A549 (cell line): ENCODE results near the gene MGAT2. TPM values are rescaled to one million over a fixed set of nuclear protein-coding genes. Genes with fewer than 3 reads are reported as not detected.
"Not testable (repeated sequence)": the region's sequence is repeated elsewhere in the genome, so short reads cannot be mapped to it uniquely, and the experiment has no call there.

Experiments used
- ATAC-seq, 2 experiments: fragments of 200-7000 bp in 1 of 2; fragments of >200 bp in 1 of 2; cut with Nextera tagmentation in 1 of 2; cut with Tn5 transposase in 1 of 2; 3 replicates each; pipeline versions ENCODE4 v1.8.0 to v1.9.1; 2018 to 2020; ENCODE audit warnings: mild to moderate bottlenecking in 1 of 2, moderate library complexity in 1 of 2
- CTCF ChIA-PET: fragments of 300-600 bp; sonication (Branson Sonifier 250); formaldehyde crosslinking; extraction: SDS; loops from one replicate; lab custom pipeline; 2021; ENCODE audit warnings: antibody characterized with exemption, inconsistent platforms; lab: Yijun Ruan, JAX
- POLR2A ChIA-PET: fragments of 350-600 bp; formaldehyde crosslinking; extraction: SDS; loops from one replicate; lab custom pipeline; 2021; ENCODE audit warnings: antibody characterized with exemption, inconsistent platforms; lab: Yijun Ruan, JAX
- DNase-seq, 2 experiments: peaks; one replicate each; pipeline versions ENCODE4 v3.0.0 to v3.0.0-alpha.2; 2011 to 2016; ENCODE audit warnings: low read depth in 1 of 2, low spot score in 1 of 2
- FAIRE-seq: peaks from 2 replicates; lab custom pipeline; 2011; peaks lifted over from hg19 to GRCh38; lab: Jason Lieb, UNC
- H3K27ac ChIP-seq, 2 experiments: fragments of >200 bp; sonication (Bioruptor Twin); formaldehyde crosslinking; 3 replicates each; pipeline ENCODE4 v1.5.1; 2016 to 2017
- H3K4me1 ChIP-seq: fragments of >200 bp; sonication (Bioruptor Twin); formaldehyde crosslinking; 3 replicates; pipeline ENCODE4 v1.6.1; 2016
- H3K4me2 ChIP-seq: fragments of >200 bp; sonication (Bioruptor Twin); formaldehyde crosslinking; 3 replicates; pipeline ENCODE4 v1.6.1; 2016
- H3K4me3 ChIP-seq: fragments of >200 bp; sonication (Bioruptor Twin); formaldehyde crosslinking; 3 replicates; pipeline ENCODE4 v1.5.1; 2016
- H3K9me3 ChIP-seq: fragments of >200 bp; sonication (Bioruptor Twin); formaldehyde crosslinking; 3 replicates; pipeline ENCODE4 v1.6.1; 2016
- BHLHE40 ChIP-seq: IDR thresholded peaks from 2 replicates; pipeline ENCODE4 v1.6.1; 2012; ENCODE audit warnings: low read depth, low read length, inconsistent platforms
- CHD2 ChIP-seq: fragments of 150-350 bp; IDR thresholded peaks from 2 replicates; pipeline ENCODE4 v1.6.1; 2014; ENCODE audit warnings: low read length; ENCODE audit not compliant: partially characterized antibody
- CTCF ChIP-seq: fragments of >200 bp; sonication (Bioruptor Twin); formaldehyde crosslinking; IDR thresholded peaks from 3 replicates; pipeline ENCODE4 v1.5.1; 2016
- EHF ChIP-seq: fragments of 250-450 bp; sonication (Bioruptor Pico); IDR thresholded peaks from 2 replicates; pipeline ENCODE4 v1.5.0; 2020; ENCODE audit warnings: mild to moderate bottlenecking
- EHMT2 ChIP-seq: fragments of 200-600 bp; sonication (generic); IDR thresholded peaks from 2 replicates; pipeline ENCODE4 v1.6.1; 2016; ENCODE audit warnings: antibody characterized with exemption, low read depth, mild to moderate bottlenecking, moderate library complexity
- FOSB ChIP-seq: fragments of 250-450 bp; sonication (Bioruptor Pico); IDR thresholded peaks from 2 replicates; pipeline ENCODE4 v1.5.0; 2020; ENCODE audit warnings: mild to moderate bottlenecking, moderate library complexity
- HDAC2 ChIP-seq: fragments of 200-600 bp; sonication (generic); IDR thresholded peaks from 2 replicates; pipeline ENCODE4 v1.6.1; 2016
- HMGXB4 ChIP-seq: fragments of 250-450 bp; sonication (Bioruptor Pico); IDR thresholded peaks from 2 replicates; pipeline ENCODE4 v1.5.0; 2021; ENCODE audit warnings: mild to moderate bottlenecking, moderate library complexity, borderline replicate concordance
- JUN ChIP-seq, 2 experiments: fragments of >200 bp; sonication (Bioruptor Twin); formaldehyde crosslinking; IDR thresholded peaks; 2 replicates in 1 of 2; 3 replicates in 1 of 2; pipeline ENCODE4 v1.6.1; 2016 to 2017
- MAFK ChIP-seq: fragments of 450-650 bp; IDR thresholded peaks from 2 replicates; pipeline ENCODE4 v1.6.1; 2014; ENCODE audit not compliant: partially characterized antibody
- MAZ ChIP-seq: fragments of 150-350 bp; IDR thresholded peaks from 2 replicates; pipeline ENCODE4 v1.6.1; 2014; ENCODE audit warnings: antibody characterized with exemption, low read depth, low read length, borderline replicate concordance
- MYC ChIP-seq: IDR thresholded peaks from 2 replicates; pipeline ENCODE4 v1.6.1; 2012; ENCODE audit warnings: mild to moderate bottlenecking, inconsistent platforms, low read length, improper control_type of control experiment, borderline replicate concordance
- NFE2L2 ChIP-seq: fragments of 150-350 bp; conservative IDR thresholded peaks from 2 replicates; pipeline ENCODE4 v1.6.1; 2014; ENCODE audit warnings: low read length
- NPAS2 ChIP-seq: fragments of 250-450 bp; sonication (Bioruptor Pico); IDR thresholded peaks from 2 replicates; pipeline ENCODE4 v1.8.0; 2022; ENCODE audit warnings: mild to moderate bottlenecking, moderate library complexity, borderline replicate concordance
- POLR2AphosphoS2 ChIP-seq: conservative IDR thresholded peaks from 2 replicates; pipeline ENCODE4 v1.6.1; 2012; ENCODE audit warnings: low read length, improper control_type of control experiment, inconsistent platforms
- RFX5 ChIP-seq: fragments of 450-650 bp; IDR thresholded peaks from 2 replicates; pipeline ENCODE4 v1.7.1; 2014; ENCODE audit warnings: antibody characterized with exemption, mild to moderate bottlenecking, moderate library complexity
- WGBS: methylation state at CpG from one replicate; pipeline ENCODE4 v1.1.6; 2017; ENCODE audit errors: missing lambda C conversion rate; 5-methylcytosine and 5-hydroxymethylcytosine counted together
- polyA plus RNA-seq, 4 experiments: library from polyadenylated mRNA; depleted of rRNA in 3 of 4; stranded (reverse); fragments of >200 nt; fragmentation: RNase III in 1 of 4; extraction: RNeasy Plus Mini Kit Qiagen cat#74134 plus additional on column Dnase treatment in 1 of 4; gene quantifications; 2 replicates in 3 of 4; 3 replicates in 1 of 4; pipeline ENCODE4 v1.2.3, GENCODE V29; 2011 to 2017
- TF ChIP-seq, protein P1 (sequence below): fragments of 150-350 bp; IDR thresholded peaks from 2 replicates; pipeline ENCODE4 v1.6.1; 2014; ENCODE audit warnings: low read depth, mild to moderate bottlenecking, low read length

MGAT2 gene
- polyA plus RNA-seq, 2 of the 4 experiments (the other 2 are of a cell fraction), result 27.0 to 35.6 TPM

- TF ChIP-seq EHF (peak; percentile 19; the same call in 1 of the 2 replicates), MAZ (no peak)
These were observed 38.3 kb upstream of the MGAT2 start (continued) for GRCh38 chr14:49582113-49582977.

GRCh38 chr14:49583629-49584028 is 37.0 kb upstream of the MGAT2 start:
- ChIA-PET CTCF (no interaction called here), POLR2A (interaction anchor here (0.7 kb wide), 1 partner anchor 36 kb away, joined by 3 read pairs; the partner anchor contains the start of gene RPL36AL)
- 0 out of 2 replicates have a peak, but pooled peaks have one; percentile 14 for TF ChIP-seq FOSB (CRISPR knock-in tag)
- TF ChIP-seq, protein P1, sequence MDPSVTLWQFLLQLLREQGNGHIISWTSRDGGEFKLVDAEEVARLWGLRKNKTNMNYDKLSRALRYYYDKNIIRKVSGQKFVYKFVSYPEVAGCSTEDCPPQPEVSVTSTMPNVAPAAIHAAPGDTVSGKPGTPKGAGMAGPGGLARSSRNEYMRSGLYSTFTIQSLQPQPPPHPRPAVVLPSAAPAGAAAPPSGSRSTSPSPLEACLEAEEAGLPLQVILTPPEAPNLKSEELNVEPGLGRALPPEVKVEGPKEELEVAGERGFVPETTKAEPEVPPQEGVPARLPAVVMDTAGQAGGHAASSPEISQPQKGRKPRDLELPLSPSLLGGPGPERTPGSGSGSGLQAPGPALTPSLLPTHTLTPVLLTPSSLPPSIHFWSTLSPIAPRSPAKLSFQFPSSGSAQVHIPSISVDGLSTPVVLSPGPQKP, result no peak
- 72% methylated on average over 6 of the region's 6 CpGs for WGBS
- Histone ChIP-seq H3K27ac (peak overlapping the region in 1 of 2 experiments; percentile 96; a peak in 3 of 6 replicates), H3K4me2 (peak overlapping the region; percentile 82), H3K4me1 (peaks cover 30% of the 10 kb centered on the region), H3K9me3 (no peaks in the 10 kb centered on the region), H3K4me3 (peak overlapping the region; percentile 64)
- DNase-seq (no peak), FAIRE-seq (no peak), ATAC-seq (no peak)

- peaks cover 30% of the 10 kb centered on the region for H3K4me1 ChIP-seq
- FAIRE-seq (no peak), DNase-seq (no peak), ATAC-seq (no peak)
- H3K4me2 ChIP-seq, result peak overlapping the region; percentile 82
- ChIA-PET POLR2A (no interaction called here), CTCF (no interaction called here)
- TF ChIP-seq JUN (IDR thresholded peaks at IDR 0.05) (no peak), EHF (no peak), NFE2L2 (no peak), HDAC2 (no peak)
- H3K27ac ChIP-seq, result peak overlapping the region; percentile 86 to 96; a peak in 4 of 6 replicates
- no peaks in the 10 kb centered on the region for H3K9me3 ChIP-seq
- H3K4me3 ChIP-seq, result peak overlapping the region; percentile 64
- 72% methylated on average over 11 of the region's 11 CpGs for WGBS
These were observed 36.5 kb upstream of the MGAT2 start for GRCh38 chr14:49584058-49584457.

DNA sequence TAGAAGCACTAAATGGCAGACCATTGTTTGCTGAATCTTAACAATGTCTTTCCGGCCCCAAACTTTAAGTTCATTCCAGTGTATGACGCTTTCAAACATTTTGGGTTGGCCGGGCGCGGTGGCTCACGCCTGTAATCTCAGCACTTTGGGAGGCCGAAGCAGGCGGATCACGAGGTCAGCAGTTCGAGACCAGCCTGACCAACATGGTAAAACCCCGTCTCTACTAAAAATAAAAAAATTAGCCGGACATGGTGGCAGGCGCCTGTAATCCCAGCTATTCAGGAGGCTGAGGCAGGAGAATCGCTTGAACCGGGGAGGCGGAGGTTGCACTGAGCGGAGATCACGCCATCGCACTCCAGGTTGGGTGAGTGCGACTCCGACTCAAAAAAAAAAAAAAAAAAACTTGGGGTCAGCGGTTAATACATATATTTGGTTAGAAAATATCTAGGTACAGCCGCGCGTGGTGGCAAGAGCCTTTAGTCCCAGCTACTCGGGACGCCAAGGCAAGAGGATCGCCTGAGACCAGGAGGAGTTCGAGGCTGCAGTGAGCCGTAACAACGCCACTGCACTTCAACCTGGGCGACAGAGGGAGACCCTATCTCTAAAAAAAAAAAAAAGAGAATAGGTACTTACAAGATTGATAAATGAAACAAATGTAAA is 35.5 kb upstream of the MGAT2 start:
- peaks cover 30% of the 10 kb centered on the region for H3K4me1 ChIP-seq
- 2% methylated on average over 32 of the region's 32 CpGs for WGBS
- FAIRE-seq, H3K9me3 ChIP-seq, ATAC-seq: not testable (repeated sequence)
- H3K4me3 ChIP-seq, result peak overlapping the region; percentile 64
- H3K27ac ChIP-seq, result peak overlapping the region; percentile 86 to 96
- DNase-seq, result peak in 1 of 2 experiments; percentile 36
- ChIA-PET POLR2A (interaction anchor here (1.2 to 3.1 kb wide), 3 partner anchors 10 to 49 kb away, joined by 3 to 50 read pairs (median 15); partner anchors contain the start of genes MGAT2 and RPL36AL), CTCF (interaction anchor here (0.7 to 1.2 kb wide), 2 partner anchors 13 to 24 kb away, joined by 3 to 4 read pairs; no protein-coding TSS in a partner anchor)
- H3K4me2 ChIP-seq, result peak overlapping the region; percentile 82

GRCh38 chr14:49585803-49586672 is 34.6 kb upstream of the MGAT2 start, which contains the start of gene RPS29:
Gene RPS29 (minus strand): TSS chr14:49586380. CDS start chr14:49586346, 34 bp downstream.
- peak; percentile 32 for FAIRE-seq
- Histone ChIP-seq H3K4me2 (peak within 1 kb of the TSS; percentile 82), H3K9me3 (no peaks in the 10 kb centered on the region), H3K27ac (peak within 1 kb of the TSS; percentile 86 to 96), H3K4me3 (peak within 1 kb of the TSS; percentile 64), H3K4me1 (peaks cover 30% of the 10 kb centered on the region)
- DNase-seq, result peak; percentile 93 to 99
- POLR2A ChIA-PET, result interaction anchor here (0.6 to 3.1 kb wide), 13 partner anchors 8 to 267 kb away, joined by 3 to 50 read pairs (median 3); partner anchors contain the start of genes KLHDC2, LRR1, MGAT2 and NEMF
- 2% methylated on average over 48 of the region's 55 CpGs for WGBS
- peak; percentile 86 to 89 for ATAC-seq
- CTCF ChIA-PET, result interaction anchor here (0.9 to 2.5 kb wide), 10 partner anchors 9 to 125 kb away, joined by 3 to 18 read pairs (median 5); partner anchors contain the start of gene LRR1
- no peak for TF ChIP-seq NPAS2 (CRISPR knock-in tag)
- no peak for TF ChIP-seq CTCF
- TF ChIP-seq CHD2, result no peak
- TF ChIP-seq MYC, result peak; percentile 90
- peak; percentile 44 for TF ChIP-seq MAFK
- TF ChIP-seq EHMT2, result no peak
- 0 out of 2 replicates have a peak, but pooled peaks have one; percentile 56 for TF ChIP-seq RFX5
- 0 out of 2 replicates have a peak, but pooled peaks have one; percentile 61 for TF ChIP-seq HMGXB4 (CRISPR knock-in tag)
- no peak for TF ChIP-seq POLR2AphosphoS2
- no peak for TF ChIP-seq BHLHE40
